ENCODE data around the gene IL1F10.

The IL1F10 gene

GRCh38 chr2:113098532-113098931 is 30.8 kb downstream of the IL1F10 start:
- TF ChIP-seq POLR2A (IDR thresholded peaks at IDR 0.05; ENCODE audit: low read depth, low read length): no peak
- DNase-seq (ENCODE audit: insufficient read length, low spot score) (no peak), FAIRE-seq (no peak)

DNA sequence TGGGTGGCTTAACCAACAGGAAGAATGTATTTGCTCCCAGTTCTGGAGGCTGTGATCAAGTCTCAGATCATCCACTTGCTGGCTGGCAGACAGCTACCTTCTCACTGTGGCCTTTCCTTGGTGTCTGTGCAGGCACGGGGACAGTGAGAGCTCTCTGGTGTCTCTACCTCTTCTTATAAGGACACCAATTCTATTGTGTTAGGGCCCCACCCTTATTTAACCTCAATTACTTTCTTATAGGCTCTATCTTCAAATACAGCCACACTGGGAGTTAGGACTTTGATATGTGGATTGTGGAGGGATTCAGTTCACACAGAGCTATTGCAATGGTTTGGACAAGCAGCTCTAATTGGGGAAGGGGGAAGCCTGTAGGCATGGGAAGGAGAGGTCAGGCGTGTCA is 34.4 kb downstream of the IL1F10 start:
- FAIRE-seq (no peak), DNase-seq (ENCODE audit: insufficient read length, low spot score) (no peak)
- no peak for TF ChIP-seq POLR2A (IDR thresholded peaks at IDR 0.05; ENCODE audit: low read depth, low read length)

DNA sequence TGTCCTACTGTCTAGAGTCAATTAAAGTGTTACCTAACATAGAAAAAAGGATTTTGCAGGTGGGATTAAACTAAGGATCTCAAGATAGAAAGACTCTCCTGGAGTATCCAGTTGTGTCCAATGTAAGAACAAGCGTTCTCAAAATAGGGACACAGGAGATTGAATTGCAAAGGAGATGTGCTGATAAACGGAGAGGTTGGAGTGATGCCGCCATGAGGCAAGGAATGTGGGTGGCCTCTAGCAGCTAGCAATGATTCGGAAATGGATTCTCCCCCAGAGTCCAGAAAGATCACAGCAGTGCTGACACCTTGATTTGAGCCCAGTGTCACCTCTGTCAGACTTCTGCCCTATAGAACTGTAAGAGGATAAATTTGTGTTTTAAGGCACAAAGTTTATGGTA is 35.5 kb downstream of the IL1F10 start:
- TF ChIP-seq POLR2A (IDR thresholded peaks at IDR 0.05; ENCODE audit: low read depth, low read length): no peak
- FAIRE-seq (no peak), DNase-seq (ENCODE audit: insufficient read length, low spot score) (no peak)

DNA sequence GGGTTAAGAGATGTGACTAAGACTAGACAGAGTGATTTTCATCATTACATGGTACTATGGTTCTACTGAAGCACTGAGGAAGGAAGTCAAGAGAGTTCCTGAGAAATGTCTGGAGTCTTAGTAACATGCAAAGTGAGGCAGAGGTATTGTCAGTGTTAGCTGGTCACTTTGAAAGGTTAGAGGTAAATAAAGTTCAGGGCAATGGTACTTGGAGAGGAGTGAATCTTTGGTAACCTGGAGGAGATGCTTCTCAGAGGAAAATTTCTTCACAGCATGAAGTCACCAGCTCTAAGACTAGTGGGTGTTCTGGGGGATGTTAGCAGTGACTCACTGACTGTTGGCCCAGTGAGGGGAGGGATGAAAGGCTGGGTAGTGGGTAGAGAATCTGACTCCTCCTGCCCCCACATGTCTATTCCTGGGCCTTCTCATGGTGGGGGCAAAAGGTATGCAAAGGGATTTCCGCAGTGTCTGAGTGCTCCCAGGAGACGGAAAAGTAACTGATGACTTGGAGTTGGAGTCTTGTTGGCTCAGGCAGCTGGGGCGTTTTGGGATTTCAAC is 36.4 kb downstream of the IL1F10 start:
- TF ChIP-seq POLR2A (IDR thresholded peaks at IDR 0.05; ENCODE audit: low read depth, low read length): no peak
- FAIRE-seq: no peak

GRCh38 chr2:113105047-113105785 is 37.4 kb downstream of the IL1F10 start:
- no peak for TF ChIP-seq POLR2A (IDR thresholded peaks at IDR 0.05; ENCODE audit: low read depth, low read length)
- DNase-seq (ENCODE audit: insufficient read length, low spot score): peak; percentile 27
- peak; percentile 36 for FAIRE-seq

More for the DNA sequence above, 36.4 kb downstream of the IL1F10 start:
- no peak for DNase-seq (ENCODE audit: insufficient read length, low spot score)

- DNase-seq (ENCODE audit: insufficient read length, low spot score): no peak
- no peak for FAIRE-seq
- no peak for TF ChIP-seq POLR2A (IDR thresholded peaks at IDR 0.05; ENCODE audit: low read depth, low read length)
These were observed 43.4 kb downstream of the IL1F10 start for GRCh38 chr2:113111121-113111520.

DNA sequence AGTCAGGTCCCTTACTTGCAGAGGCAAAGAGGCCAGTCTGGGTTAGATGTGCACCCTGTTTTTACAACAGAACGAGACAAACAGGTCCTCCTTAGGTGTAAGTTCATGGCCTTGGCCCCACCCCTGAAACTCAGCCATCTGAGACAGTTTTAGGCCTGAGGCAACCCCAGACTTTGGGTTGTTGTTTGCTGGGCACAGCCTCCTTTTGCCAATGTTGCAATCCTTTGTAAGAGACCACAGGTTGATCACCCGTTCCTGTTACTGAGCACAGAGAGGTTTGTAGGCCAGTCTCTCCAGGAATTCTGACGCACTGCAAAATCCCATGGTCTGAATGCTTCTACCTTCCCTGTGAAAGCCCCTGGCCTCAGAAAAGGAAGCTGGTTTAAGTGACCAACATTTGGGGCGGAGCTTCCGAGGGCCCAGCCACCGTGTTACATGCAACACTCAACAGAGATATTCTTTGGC is 44.1 kb downstream of the IL1F10 start:
- DNase-seq (ENCODE audit: insufficient read length, low spot score) (no peak), FAIRE-seq (no peak)
- no peak for TF ChIP-seq POLR2A (IDR thresholded peaks at IDR 0.05; ENCODE audit: low read depth, low read length)

DNA sequence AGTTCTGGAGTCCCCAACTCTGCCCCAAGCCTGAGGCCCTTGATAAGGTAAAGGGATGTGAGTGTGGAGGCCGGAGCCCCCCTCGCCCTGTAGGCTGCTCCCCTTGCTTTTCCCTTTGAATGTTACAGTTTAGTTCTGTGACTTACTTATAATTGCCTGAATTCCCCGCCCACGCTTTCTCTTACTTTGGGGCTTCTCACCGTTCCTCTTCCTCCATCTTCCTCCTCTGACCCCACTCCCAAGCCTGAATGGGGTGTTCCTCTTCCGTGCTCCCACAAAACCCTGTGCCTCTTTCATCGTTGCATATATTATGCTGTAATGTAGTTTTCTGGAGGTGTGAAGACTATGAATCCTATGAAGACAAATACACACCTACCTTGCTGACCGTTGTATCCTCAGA is 44.7 kb downstream of the IL1F10 start:
- no peak for DNase-seq (ENCODE audit: insufficient read length, low spot score)
- TF ChIP-seq POLR2A (IDR thresholded peaks at IDR 0.05; ENCODE audit: low read depth, low read length): no peak
- no peak for FAIRE-seq

- no peak for DNase-seq (ENCODE audit: insufficient read length, low spot score)
- no peak for TF ChIP-seq POLR2A (IDR thresholded peaks at IDR 0.05; ENCODE audit: low read depth, low read length)
- FAIRE-seq: no peak
These were observed 45.1 kb downstream of the IL1F10 start for GRCh38 chr2:113112871-113113270.

DNA sequence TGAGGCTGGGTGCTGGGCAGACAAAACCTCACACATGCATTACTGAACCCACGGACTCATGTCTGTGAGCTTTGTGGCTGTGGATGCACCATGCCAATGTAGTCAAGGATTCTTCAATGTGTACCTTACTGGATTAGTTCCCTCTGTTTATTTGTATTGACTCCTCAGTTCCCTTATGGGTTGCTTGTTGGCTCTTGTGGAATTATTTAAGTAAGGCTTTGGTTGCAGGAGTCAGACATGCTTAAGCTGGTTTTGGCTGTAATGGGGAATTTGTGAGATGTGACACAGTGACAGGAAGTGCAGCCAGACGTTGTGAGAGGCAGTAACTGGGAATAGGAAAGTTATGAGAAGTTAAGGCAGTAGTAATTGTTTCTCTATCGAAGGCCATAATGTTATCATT is 46.0 kb downstream of the IL1F10 start:
- no peak for DNase-seq (ENCODE audit: insufficient read length, low spot score)
- TF ChIP-seq POLR2A (IDR thresholded peaks at IDR 0.05; ENCODE audit: low read depth, low read length): no peak
- no peak for FAIRE-seq

GRCh38 chr2:113114224-113114945 is 46.6 kb downstream of the IL1F10 start:
- DNase-seq (ENCODE audit: insufficient read length, low spot score): no peak
- FAIRE-seq: no peak
- no peak for TF ChIP-seq POLR2A (IDR thresholded peaks at IDR 0.05; ENCODE audit: low read depth, low read length)

DNA sequence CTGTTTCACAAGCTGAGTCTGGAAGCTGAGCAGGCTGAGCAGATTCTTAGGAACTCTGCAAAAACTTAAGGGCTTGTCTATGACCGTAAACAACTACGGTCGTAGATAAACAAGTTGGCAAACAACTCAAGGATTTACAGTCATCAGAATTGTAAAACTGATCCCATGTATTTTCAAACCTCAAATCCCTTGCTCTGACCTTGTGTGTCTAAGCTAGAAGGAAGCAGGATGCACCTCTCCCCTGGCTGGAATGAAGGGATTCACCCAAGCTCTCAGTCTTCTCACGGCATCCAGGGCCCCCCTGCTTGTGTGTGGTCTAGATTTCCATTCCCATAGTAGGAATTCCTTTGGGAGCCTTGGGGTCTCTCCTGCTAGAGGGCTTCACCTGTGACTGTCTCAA is 47.2 kb downstream of the IL1F10 start:
- no peak for TF ChIP-seq POLR2A (IDR thresholded peaks at IDR 0.05; ENCODE audit: low read depth, low read length)

GRCh38 chr2:113116100-113116958 is 48.6 kb downstream of the IL1F10 start:
- no peak for FAIRE-seq

More for the DNA sequence above, 47.2 kb downstream of the IL1F10 start:
- DNase-seq (ENCODE audit: insufficient read length, low spot score): no peak
- FAIRE-seq: no peak

More at GRCh38 chr2:113116100-113116958, 48.6 kb downstream of the IL1F10 start:
- no peak for DNase-seq (ENCODE audit: insufficient read length, low spot score)
- no peak for TF ChIP-seq POLR2A (IDR thresholded peaks at IDR 0.05; ENCODE audit: low read depth, low read length)
